Fibroblast of skin of back (primary cell): ENCODE results near the gene TPD52L1.

Experiments used
- DNase-seq: peaks from one replicate; pipeline ENCODE4 v3.0.0-alpha.2; 2013

TPD52L1 gene

GRCh38 chr6:125212377-125212776, 58.8 kb downstream of the TPD52L1 start:
- no peak for DNase-seq

- DNase-seq, result no peak
Measured at GRCh38 chr6:125213939-125214338, 60.4 kb downstream of the TPD52L1 start.

GRCh38 chr6:125215252-125215819, 61.8 kb downstream of the TPD52L1 start:
- DNase-seq, result no peak

GRCh38 chr6:125216015-125216414, 62.4 kb downstream of the TPD52L1 start:
- no peak for DNase-seq

GRCh38 chr6:125217369-125217768, 63.8 kb downstream of the TPD52L1 start:
- no peak for DNase-seq

- no peak for DNase-seq
Measured at GRCh38 chr6:125217992-125218391, 64.4 kb downstream of the TPD52L1 start.

- no peak for DNase-seq
Measured at GRCh38 chr6:125219361-125219895, 65.9 kb downstream of the TPD52L1 start.

- no peak for DNase-seq
Measured at GRCh38 chr6:125220712-125221111, 67.1 kb downstream of the TPD52L1 start.

- no peak for DNase-seq
Measured at GRCh38 chr6:125222531-125223455, 69.2 kb downstream of the TPD52L1 start.

- peak; percentile 33 for DNase-seq
Measured at GRCh38 chr6:125224231-125224861, 70.8 kb downstream of the TPD52L1 start.

- no peak for DNase-seq
Measured at GRCh38 chr6:125227244-125227643, 73.7 kb downstream of the TPD52L1 start.

- no peak for DNase-seq
Measured at GRCh38 chr6:125228981-125229479, 75.5 kb downstream of the TPD52L1 start.

GRCh38 chr6:125230674-125231073, 77.1 kb downstream of the TPD52L1 start:
- DNase-seq, result no peak

- DNase-seq, result no peak
Measured at GRCh38 chr6:125231133-125231532, 77.6 kb downstream of the TPD52L1 start.

GRCh38 chr6:125231574-125232343, 78.2 kb downstream of the TPD52L1 start:
- no peak for DNase-seq

- peak; percentile 37 for DNase-seq
Measured at GRCh38 chr6:125232466-125232865, 78.9 kb downstream of the TPD52L1 start.

- no peak for DNase-seq
Measured at GRCh38 chr6:125233202-125233601, 79.6 kb downstream of the TPD52L1 start.

GRCh38 chr6:125236536-125237327, 83.2 kb downstream of the TPD52L1 start:
- peak; percentile 41 for DNase-seq

- no peak for DNase-seq
Measured at GRCh38 chr6:125237764-125238163, 84.2 kb downstream of the TPD52L1 start.

- no peak for DNase-seq
Measured at GRCh38 chr6:125245109-125245508, 91.5 kb downstream of the TPD52L1 start.

GRCh38 chr6:125245523-125246264, 92.1 kb downstream of the TPD52L1 start:
- DNase-seq, result no peak
